ENCODE results near the gene MCTP2. TPM values are rescaled to one million over a fixed set of nuclear protein-coding genes. Genes with fewer than 3 reads are reported as not detected.
A peak's percentile ranks its signal among the peaks of the same experiment; 100 is the strongest.

The MCTP2 gene
- total RNA-seq, 2 donors from 2014 or later: 262 to 344 TPM

- Mint-ChIP-seq H3K36me3 (peaks cover 10% of the 10 kb centered on the region), H3K9me3 (peaks cover 1% of the 10 kb centered on the region), H3K27ac (peak overlapping the region; percentile 98), H3K27me3 (no peaks in the 10 kb centered on the region), H3K4me1 (ENCODE audit: low read depth in 2 of 2) (peaks cover 48 to 50% of the 10 kb centered on the region in 2 donors), H3K4me3 (peak overlapping the region; percentile 9)
- ATAC-seq (no peak), DNase-seq (ENCODE audit: low spot score) (no peak)
Measured at GRCh38 chr15:94228611-94229010, 2.8 kb upstream of the MCTP2 start.

GRCh38 chr15:94229591-94230369 is 1.6 kb upstream of the MCTP2 start:
- Mint-ChIP-seq H3K27me3 (no peaks in the 10 kb centered on the region), H3K36me3 (peaks cover 14% of the 10 kb centered on the region), H3K4me3 (peak overlapping the region; percentile 94), H3K9me3 (no peaks in the 10 kb centered on the region), H3K27ac (peak overlapping the region; percentile 98), H3K4me1 (ENCODE audit: low read depth in 2 of 2) (peaks cover 57 to 60% of the 10 kb centered on the region in 2 donors)
- ATAC-seq (peak; percentile 57 to 63), DNase-seq (ENCODE audit: low spot score) (peak; percentile 85)

GRCh38 chr15:94230431-94230882 is 904 bp upstream of the MCTP2 start:
- ATAC-seq: no peak
- DNase-seq (ENCODE audit: low spot score): no peak
- Mint-ChIP-seq H3K27ac (peak overlapping the region; percentile 98), H3K4me1 (ENCODE audit: low read depth in 2 of 2) (peaks cover 59 to 67% of the 10 kb centered on the region in 2 donors), H3K27me3 (no peaks in the 10 kb centered on the region), H3K9me3 (no peaks in the 10 kb centered on the region), H3K36me3 (peaks cover 21% of the 10 kb centered on the region), H3K4me3 (peak overlapping the region; percentile 94)

GRCh38 chr15:94231723-94232468 is 535 bp downstream of the MCTP2 start:
- Mint-ChIP-seq H3K36me3 (peaks cover 35% of the 10 kb centered on the region), H3K27ac (peak overlapping the region; percentile 98), H3K4me1 (ENCODE audit: low read depth in 2 of 2) (peaks cover 65 to 81% of the 10 kb centered on the region in 2 donors)

GRCh38 chr15:94233441-94233840 is 2.1 kb downstream of the MCTP2 start:
- ATAC-seq: no peak
- H3K36me3 Mint-ChIP-seq: peaks cover 45% of the 10 kb centered on the region
- peaks cover 67 to 87% of the 10 kb centered on the region in 2 donors for H3K4me1 Mint-ChIP-seq (ENCODE audit: low read depth in 2 of 2)
- H3K9me3 Mint-ChIP-seq: no peaks in the 10 kb centered on the region
- H3K27me3 Mint-ChIP-seq: no peaks in the 10 kb centered on the region
- DNase-seq (ENCODE audit: low spot score): no peak
- H3K4me3 Mint-ChIP-seq: peak overlapping the region; percentile 94
- H3K27ac Mint-ChIP-seq: peak overlapping the region; percentile 98

More at GRCh38 chr15:94231723-94232468, 535 bp downstream of the MCTP2 start:
- Mint-ChIP-seq H3K27me3 (no peaks in the 10 kb centered on the region), H3K4me3 (peak overlapping the region; percentile 94), H3K9me3 (no peaks in the 10 kb centered on the region)
- peak in 1 of 2 donors; percentile 8 for ATAC-seq
- DNase-seq (ENCODE audit: low spot score): no peak

GRCh38 chr15:94234300-94234699 is 2.9 kb downstream of the MCTP2 start:
- Mint-ChIP-seq H3K9me3 (no peaks in the 10 kb centered on the region), H3K27ac (peak overlapping the region; percentile 98), H3K4me1 (ENCODE audit: low read depth in 2 of 2) (peaks cover 64 to 86% of the 10 kb centered on the region in 2 donors), H3K36me3 (peaks cover 49% of the 10 kb centered on the region), H3K4me3 (peak overlapping the region; percentile 94), H3K27me3 (no peaks in the 10 kb centered on the region)
- DNase-seq (ENCODE audit: low spot score): peak; percentile 90
- peak; percentile 20 to 43 for ATAC-seq

- Mint-ChIP-seq H3K27ac (peak overlapping the region; percentile 98), H3K36me3 (peaks cover 49% of the 10 kb centered on the region), H3K27me3 (no peaks in the 10 kb centered on the region), H3K4me1 (ENCODE audit: low read depth in 2 of 2) (peaks cover 64 to 86% of the 10 kb centered on the region in 2 donors), H3K9me3 (no peaks in the 10 kb centered on the region), H3K4me3 (peak overlapping the region; percentile 94)
- no peak for ATAC-seq
- DNase-seq (ENCODE audit: low spot score): no peak
Measured at GRCh38 chr15:94235041-94235440, 3.7 kb downstream of the MCTP2 start.

- Mint-ChIP-seq H3K27me3 (no peaks in the 10 kb centered on the region), H3K27ac (peak overlapping the region; percentile 98), H3K9me3 (no peaks in the 10 kb centered on the region), H3K4me1 (ENCODE audit: low read depth in 2 of 2) (peaks cover 66 to 86% of the 10 kb centered on the region in 2 donors), H3K36me3 (peaks cover 54% of the 10 kb centered on the region), H3K4me3 (peak overlapping the region; percentile 94)
- ATAC-seq: no peak
- no peak for DNase-seq (ENCODE audit: low spot score)
Measured at GRCh38 chr15:94235646-94236045, 4.3 kb downstream of the MCTP2 start.

GRCh38 chr15:94236608-94237007 is 5.2 kb downstream of the MCTP2 start:
- H3K27ac Mint-ChIP-seq: peak overlapping the region; percentile 98
- peaks cover 54% of the 10 kb centered on the region for H3K36me3 Mint-ChIP-seq
- peaks cover 73 to 90% of the 10 kb centered on the region in 2 donors for H3K4me1 Mint-ChIP-seq (ENCODE audit: low read depth in 2 of 2)
- H3K9me3 Mint-ChIP-seq: no peaks in the 10 kb centered on the region
- peak overlapping the region; percentile 94 for H3K4me3 Mint-ChIP-seq
- ATAC-seq (no peak), DNase-seq (ENCODE audit: low spot score) (no peak)
- no peaks in the 10 kb centered on the region for H3K27me3 Mint-ChIP-seq

GRCh38 chr15:94237903-94238302 is 6.5 kb downstream of the MCTP2 start:
- ATAC-seq (no peak), DNase-seq (ENCODE audit: low spot score) (no peak)
- no peaks in the 10 kb centered on the region for H3K27me3 Mint-ChIP-seq
- peaks cover 83 to 95% of the 10 kb centered on the region in 2 donors for H3K4me1 Mint-ChIP-seq (ENCODE audit: low read depth in 2 of 2)
- H3K36me3 Mint-ChIP-seq: peaks cover 45% of the 10 kb centered on the region
- no peaks in the 10 kb centered on the region for H3K9me3 Mint-ChIP-seq
- H3K4me3 Mint-ChIP-seq: peak overlapping the region; percentile 94
- peak overlapping the region; percentile 98 for H3K27ac Mint-ChIP-seq

GRCh38 chr15:94238539-94239118 is 7.3 kb downstream of the MCTP2 start:
- DNase-seq (ENCODE audit: low spot score) (no peak), ATAC-seq (peak in 1 of 2 donors; percentile 68)
- peak overlapping the region; percentile 89 for H3K4me3 Mint-ChIP-seq
- H3K9me3 Mint-ChIP-seq: no peaks in the 10 kb centered on the region
- H3K27me3 Mint-ChIP-seq: no peaks in the 10 kb centered on the region
- H3K27ac Mint-ChIP-seq: peak overlapping the region; percentile 98
- peaks cover 83 to 91% of the 10 kb centered on the region in 2 donors for H3K4me1 Mint-ChIP-seq (ENCODE audit: low read depth in 2 of 2)
- peaks cover 44% of the 10 kb centered on the region for H3K36me3 Mint-ChIP-seq

- Mint-ChIP-seq H3K9me3 (no peaks in the 10 kb centered on the region), H3K27ac (peak overlapping the region; percentile 98), H3K4me3 (peak overlapping the region; percentile 79), H3K36me3 (peaks cover 43% of the 10 kb centered on the region), H3K27me3 (no peaks in the 10 kb centered on the region), H3K4me1 (ENCODE audit: low read depth in 2 of 2) (peaks cover 75 to 83% of the 10 kb centered on the region in 2 donors)
- DNase-seq (ENCODE audit: low spot score): no peak
- ATAC-seq: no peak
Measured at GRCh38 chr15:94239474-94239873, 8.1 kb downstream of the MCTP2 start.

- ATAC-seq (no peak), DNase-seq (ENCODE audit: low spot score) (no peak)
- no peaks in the 10 kb centered on the region for H3K9me3 Mint-ChIP-seq
- no peaks in the 10 kb centered on the region for H3K27me3 Mint-ChIP-seq
- H3K4me1 Mint-ChIP-seq (ENCODE audit: low read depth in 2 of 2): peaks cover 65 to 73% of the 10 kb centered on the region in 2 donors
- H3K36me3 Mint-ChIP-seq: peaks cover 33% of the 10 kb centered on the region
- H3K27ac Mint-ChIP-seq: peak overlapping the region; percentile 98
- H3K4me3 Mint-ChIP-seq: peak overlapping the region; percentile 79
Measured at GRCh38 chr15:94240480-94240879, 9.1 kb downstream of the MCTP2 start.
